Brain microvascular endothelial cell (primary cell): ENCODE data around the gene HDAC8.
"Not testable (repeated sequence)": the region's sequence is repeated elsewhere in the genome, so short reads cannot be mapped to it uniquely, and the experiment has no call there.

Experiments
- DNase-seq: peaks from one replicate; pipeline ENCODE4 v3.0.0-alpha.2; 2020
- H3K27ac ChIP-seq: fragments of 250-450 bp; sonication (Bioruptor Pico); 2 replicates; pipeline ENCODE4 v1.5.1; 2020; ENCODE audit warnings: mild to moderate bottlenecking, moderate library complexity
- H3K27me3 ChIP-seq: fragments of 250-450 bp; sonication (Bioruptor Pico); replicated peaks from 2 replicates; pipeline ENCODE4 v1.5.1; 2020; ENCODE audit warnings: mild to moderate bottlenecking
- H3K36me3 ChIP-seq: fragments of 250-450 bp; sonication (Bioruptor Pico); replicated peaks from 2 replicates; pipeline ENCODE4 v1.5.1; 2020; ENCODE audit warnings: mild to moderate bottlenecking
- H3K4me3 ChIP-seq: 2 replicates; pipeline ENCODE4 v1.5.1; 2011; ENCODE audit warnings: low read depth, mild to moderate bottlenecking, control low read depth, low read length, moderate library complexity
- CTCF ChIP-seq: IDR thresholded peaks from 2 replicates; pipeline ENCODE4 v1.5.1; 2011; ENCODE audit warnings: low read depth, mild to moderate bottlenecking, moderate library complexity, low read length, control low read depth, inconsistent platforms; ENCODE audit errors: missing control alignments
- in situ Hi-C: cut with HindIII; loops from 2 replicates; pipeline ENCODE4 v1.10.0; 2017; ENCODE audit warnings: low sequenced_read_pairs, low pct_ligation_motif_present

Gene HDAC8

DNA sequence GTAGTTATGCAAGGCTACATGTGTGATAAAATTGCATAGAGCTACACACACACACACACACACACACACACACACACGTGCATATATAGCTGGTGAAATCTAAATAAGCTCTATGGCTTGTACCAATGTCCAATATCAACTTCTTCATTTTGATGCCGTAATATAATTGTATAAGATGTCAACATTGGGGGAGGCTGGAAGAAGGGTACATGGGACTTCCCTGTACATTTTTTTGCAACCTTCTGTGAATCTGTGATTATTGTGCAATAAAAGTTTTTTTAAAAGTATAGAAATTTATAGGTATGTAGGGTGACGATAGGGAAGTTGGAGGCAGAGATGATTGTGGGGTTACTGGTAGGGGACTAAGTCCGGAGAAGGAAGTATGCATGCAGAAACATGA, 105.5 kb downstream of the HDAC8 start:
- in situ Hi-C loops, result no loop called here
- no peak for TF ChIP-seq CTCF
- Histone ChIP-seq H3K27me3 (no peaks in the 10 kb centered on the region), H3K27ac (no peak overlapping the region), H3K4me3 (no peak overlapping the region), H3K36me3 (no peaks in the 10 kb centered on the region)
- no peak for DNase-seq

GRCh38 chrX:72466493-72466892, 106.2 kb downstream of the HDAC8 start:
- H3K27ac ChIP-seq, result no peak overlapping the region
- H3K36me3 ChIP-seq, result no peaks in the 10 kb centered on the region
- no peak for TF ChIP-seq CTCF
- in situ Hi-C loops, result no loop called here
- no peaks in the 10 kb centered on the region for H3K27me3 ChIP-seq
- DNase-seq, result no peak
- H3K4me3 ChIP-seq, result no peak overlapping the region

- H3K27ac ChIP-seq, result no peak overlapping the region
- H3K36me3 ChIP-seq, result no peaks in the 10 kb centered on the region
- DNase-seq, result no peak
- no peaks in the 10 kb centered on the region for H3K27me3 ChIP-seq
- no peak for TF ChIP-seq CTCF
- in situ Hi-C loops, result no loop called here
- H3K4me3 ChIP-seq, result no peak overlapping the region
Measured at GRCh38 chrX:72465889-72466288, 106.8 kb downstream of the HDAC8 start.

- in situ Hi-C loops, result no loop called here
- TF ChIP-seq CTCF, result no peak
- no peaks in the 10 kb centered on the region for H3K27me3 ChIP-seq
- no peaks in the 10 kb centered on the region for H3K36me3 ChIP-seq
- H3K27ac ChIP-seq, result no peak overlapping the region
- no peak overlapping the region for H3K4me3 ChIP-seq
- DNase-seq, result no peak
Measured at GRCh38 chrX:72461766-72462165, 110.9 kb downstream of the HDAC8 start.

DNA sequence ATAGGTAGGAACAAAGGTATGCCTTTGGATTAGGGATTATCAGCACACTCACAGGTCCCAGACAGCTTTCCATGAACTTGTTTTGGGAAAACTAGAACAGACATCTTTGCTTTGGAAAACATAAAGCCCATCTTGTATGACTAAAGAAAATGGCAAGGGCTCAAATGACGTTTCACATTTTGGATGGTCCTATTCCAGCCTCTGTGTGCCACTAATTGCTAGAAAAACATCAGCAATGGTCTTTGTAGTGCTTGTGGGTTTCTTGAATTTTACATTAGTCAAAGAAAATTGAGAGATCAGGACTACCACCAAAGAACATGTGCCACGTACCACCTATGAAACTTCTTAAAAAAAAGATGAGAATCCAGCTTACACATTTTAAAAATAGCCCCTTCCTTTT, 111.4 kb downstream of the HDAC8 start:
- in situ Hi-C loops, result no loop called here
- Histone ChIP-seq H3K36me3 (no peaks in the 10 kb centered on the region), H3K27ac (no peak overlapping the region), H3K4me3 (no peak overlapping the region), H3K27me3 (no peaks in the 10 kb centered on the region)
- DNase-seq, result no peak
- no peak for TF ChIP-seq CTCF

DNA sequence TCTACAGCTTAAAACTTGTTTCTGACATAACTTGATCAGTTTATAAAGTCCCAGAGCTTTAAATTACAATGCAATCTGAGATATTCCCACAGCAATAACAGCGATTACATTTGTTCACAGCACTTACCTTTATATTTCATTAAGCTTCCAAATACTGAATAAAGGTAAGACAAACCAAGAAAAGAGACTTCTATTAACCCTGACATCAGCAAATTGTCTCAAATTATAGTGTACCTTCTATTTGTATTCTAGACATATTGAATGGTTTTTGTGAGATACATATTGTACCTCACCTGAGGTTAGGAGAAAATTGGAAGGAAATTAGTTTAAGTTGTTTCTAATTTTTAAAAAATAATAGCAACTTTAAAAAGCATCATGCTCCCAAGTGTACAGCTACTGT, 111.9 kb downstream of the HDAC8 start:
- no peaks in the 10 kb centered on the region for H3K27me3 ChIP-seq
- H3K27ac ChIP-seq, result no peak overlapping the region
- TF ChIP-seq CTCF, result no peak
- H3K4me3 ChIP-seq, result no peak overlapping the region
- H3K36me3 ChIP-seq, result no peaks in the 10 kb centered on the region
- no peak for DNase-seq
- in situ Hi-C loops, result no loop called here

- H3K4me3 ChIP-seq, in situ Hi-C loops, DNase-seq, H3K27ac ChIP-seq, H3K36me3 ChIP-seq, H3K27me3 ChIP-seq: not testable (repeated sequence)
Measured at GRCh38 chrX:72449034-72449433, 123.6 kb downstream of the HDAC8 start.

- in situ Hi-C loops, DNase-seq, H3K4me3 ChIP-seq, H3K27ac ChIP-seq, H3K36me3 ChIP-seq, H3K27me3 ChIP-seq: not testable (repeated sequence)
Measured at GRCh38 chrX:72440764-72441163, 131.9 kb downstream of the HDAC8 start.
